Measurements from ENCODE around the gene BAZ1A.
A peak's percentile ranks its signal among the peaks of the same experiment; 100 is the strongest.

- TF ChIP-seq CTCF (IDR thresholded peaks at IDR 0.05) (no peak), POLR2AphosphoS5 (IDR thresholded peaks at IDR 0.05; ENCODE audit: insufficient read depth in 1 of 2, low read depth in 1 of 2) (peak in 1 of 2 donors; percentile 85)
These were observed 160.6 kb downstream of the BAZ1A start, which contains the start of gene CFL2 for GRCh38 chr14:34714320-34715126.

All from vagina (tissue), 2 donors.